Stimulated activated naive CD8-positive, alpha-beta T cell treated with anti-CD3 and anti-CD28 coated beads, Interleukin-15, Interleukin-2, amounts not matched to agents 100 ng/mL and 50 ng/mL, for 24 hours (primary cell): Measurements from ENCODE around the gene MEIOB.
"Not testable (repeated sequence)": the region's sequence is repeated elsewhere in the genome, so short reads cannot be mapped to it uniquely, and the experiment has no call there.

Experiments
- H3K27ac Mint-ChIP-seq: one replicate; pipeline ENCODE4 v1.8.0; 2021; ENCODE audit warnings: mild to moderate bottlenecking, mixed read lengths
- H3K27me3 Mint-ChIP-seq: one replicate; pipeline ENCODE4 v1.8.0; 2021; ENCODE audit warnings: mixed read lengths
- H3K36me3 Mint-ChIP-seq: one replicate; pipeline ENCODE4 v1.8.0; 2021; ENCODE audit warnings: low read depth, mixed read lengths
- H3K4me1 Mint-ChIP-seq: one replicate; pipeline ENCODE4 v1.8.0; 2021; ENCODE audit warnings: low read depth, mixed read lengths
- H3K4me3 Mint-ChIP-seq: one replicate; pipeline ENCODE4 v1.8.0; 2021; ENCODE audit warnings: mild to moderate bottlenecking, mixed read lengths
- H3K9me3 Mint-ChIP-seq: one replicate; pipeline ENCODE4 v1.8.0; 2021; ENCODE audit warnings: mixed read lengths

Gene MEIOB

GRCh38 chr16:1897692-1898091, 25.7 kb upstream of the MEIOB start:
- not testable (repeated sequence) for H3K9me3 Mint-ChIP-seq, H3K4me3 Mint-ChIP-seq, H3K27ac Mint-ChIP-seq, H3K4me1 Mint-ChIP-seq, H3K36me3 Mint-ChIP-seq
- H3K27me3 Mint-ChIP-seq, result peaks cover 12% of the 10 kb centered on the region

DNA sequence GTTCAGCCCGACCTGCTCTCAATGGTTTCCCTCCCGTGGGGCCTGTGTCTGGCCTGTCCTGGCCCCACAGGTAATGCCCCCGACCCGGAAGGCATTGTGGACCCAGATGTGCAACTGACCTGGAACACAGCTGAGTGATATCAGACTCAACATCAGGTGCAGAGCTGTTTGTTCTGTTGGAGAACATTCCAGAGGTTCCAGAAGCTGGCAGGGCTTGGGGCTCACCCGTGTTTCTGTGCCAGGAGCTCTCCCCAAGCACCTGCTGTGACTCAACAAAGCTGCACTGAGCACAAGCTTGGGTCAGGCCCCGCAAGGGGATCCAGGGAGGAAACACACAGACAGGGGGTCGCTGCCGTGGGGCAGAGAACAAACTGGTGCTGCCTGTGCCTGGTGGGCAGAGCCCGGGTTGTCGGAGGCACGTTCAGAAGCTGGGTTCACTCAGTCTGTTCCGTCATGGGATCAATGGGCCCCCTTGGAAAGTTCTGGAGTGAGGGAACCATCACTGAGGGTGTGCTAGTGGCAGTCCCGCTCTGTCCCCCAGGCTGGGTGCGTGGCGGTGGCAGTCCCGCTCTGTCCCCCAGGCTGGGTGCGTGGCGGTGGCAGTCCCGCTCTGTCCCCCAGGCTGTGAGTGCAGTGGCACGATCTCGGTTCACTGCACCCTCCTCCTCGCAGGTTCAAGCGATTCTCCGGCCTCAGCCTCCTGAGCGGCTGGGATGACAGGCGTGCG, 24.1 kb upstream of the MEIOB start:
- peaks cover 12% of the 10 kb centered on the region for H3K27me3 Mint-ChIP-seq
- no peak overlapping the region for H3K4me3 Mint-ChIP-seq
- no peak overlapping the region for H3K27ac Mint-ChIP-seq
- H3K36me3 Mint-ChIP-seq, result no peaks in the 10 kb centered on the region
- no peaks in the 10 kb centered on the region for H3K4me1 Mint-ChIP-seq
- no peaks in the 10 kb centered on the region for H3K9me3 Mint-ChIP-seq

DNA sequence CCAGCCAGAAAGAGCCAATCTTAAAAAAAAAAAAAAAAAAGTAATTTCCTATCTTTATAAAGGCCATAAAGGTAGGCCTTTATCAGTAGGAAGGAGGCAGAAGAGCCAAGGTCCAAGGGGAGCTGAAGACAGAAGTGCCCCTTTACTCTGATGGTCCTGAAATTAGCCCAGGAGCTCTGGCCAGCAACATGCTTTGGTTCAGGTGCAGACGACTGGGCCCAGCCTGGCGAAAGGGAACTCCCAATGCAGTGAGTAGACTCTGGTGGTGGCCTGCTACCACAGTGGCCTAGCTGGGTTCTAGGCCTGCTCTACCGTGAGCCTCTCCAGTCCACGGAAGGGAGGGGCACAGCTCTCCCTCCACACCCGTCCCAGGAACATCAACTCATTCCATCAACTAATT, 23.1 kb upstream of the MEIOB start:
- Mint-ChIP-seq H3K9me3 (no peaks in the 10 kb centered on the region), H3K27ac (no peak overlapping the region), H3K4me3 (no peak overlapping the region), H3K27me3 (peaks cover 20% of the 10 kb centered on the region), H3K4me1 (no peaks in the 10 kb centered on the region), H3K36me3 (no peaks in the 10 kb centered on the region)

DNA sequence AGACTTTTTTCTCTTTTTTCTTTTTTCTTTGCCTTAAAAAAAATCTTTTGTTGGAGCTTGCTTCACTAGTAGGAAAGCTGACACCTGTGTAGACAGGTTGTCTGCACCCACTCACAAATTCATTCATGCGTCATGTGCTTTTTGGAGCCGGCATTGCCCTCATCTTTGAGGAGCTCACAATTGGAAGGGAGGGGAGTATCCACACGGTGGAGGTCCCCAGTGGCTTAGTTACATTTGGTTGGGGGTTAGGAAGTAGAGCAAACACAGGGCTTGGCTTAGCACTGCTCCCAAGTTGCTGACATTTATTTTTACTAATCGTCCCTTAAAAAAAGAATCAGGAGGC, 18.7 kb upstream of the MEIOB start:
- Mint-ChIP-seq H3K9me3 (no peaks in the 10 kb centered on the region), H3K4me3 (no peak overlapping the region), H3K27me3 (peaks cover 20% of the 10 kb centered on the region), H3K4me1 (no peaks in the 10 kb centered on the region), H3K36me3 (no peaks in the 10 kb centered on the region), H3K27ac (no peak overlapping the region)

DNA sequence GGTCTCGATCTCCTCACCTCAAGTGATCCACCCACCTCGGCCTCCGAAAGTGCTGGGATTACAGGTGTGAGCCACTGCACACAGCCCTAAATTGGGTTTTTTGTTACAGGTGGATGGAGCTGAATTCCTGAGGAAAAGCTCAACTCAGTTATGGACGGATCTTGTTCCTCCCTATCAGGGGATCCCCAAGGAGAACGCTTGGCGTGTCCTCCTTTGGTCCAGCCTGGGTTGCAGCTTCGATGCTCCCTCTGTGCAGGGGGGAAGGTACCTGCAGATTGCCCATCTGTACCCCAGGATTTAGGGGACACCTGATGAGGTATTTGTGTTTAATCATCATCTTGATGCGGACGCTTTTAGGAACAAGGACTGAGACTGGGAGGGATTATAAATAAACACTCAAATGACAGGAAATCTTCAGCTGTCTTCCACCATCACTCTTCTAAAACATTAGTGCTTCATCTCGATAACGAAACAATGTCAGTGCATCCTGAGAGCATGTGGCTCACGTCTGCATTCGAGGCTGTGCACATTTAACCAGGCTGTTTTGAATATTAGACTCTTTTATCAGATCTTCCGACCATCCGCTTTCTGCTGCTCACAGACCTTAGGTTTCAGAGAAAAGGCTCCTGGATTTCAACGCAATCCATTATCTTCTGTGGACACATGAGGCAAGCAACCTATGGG, 18.2 kb upstream of the MEIOB start:
- Mint-ChIP-seq H3K4me3 (no peak overlapping the region), H3K27ac (no peak overlapping the region)

DNA sequence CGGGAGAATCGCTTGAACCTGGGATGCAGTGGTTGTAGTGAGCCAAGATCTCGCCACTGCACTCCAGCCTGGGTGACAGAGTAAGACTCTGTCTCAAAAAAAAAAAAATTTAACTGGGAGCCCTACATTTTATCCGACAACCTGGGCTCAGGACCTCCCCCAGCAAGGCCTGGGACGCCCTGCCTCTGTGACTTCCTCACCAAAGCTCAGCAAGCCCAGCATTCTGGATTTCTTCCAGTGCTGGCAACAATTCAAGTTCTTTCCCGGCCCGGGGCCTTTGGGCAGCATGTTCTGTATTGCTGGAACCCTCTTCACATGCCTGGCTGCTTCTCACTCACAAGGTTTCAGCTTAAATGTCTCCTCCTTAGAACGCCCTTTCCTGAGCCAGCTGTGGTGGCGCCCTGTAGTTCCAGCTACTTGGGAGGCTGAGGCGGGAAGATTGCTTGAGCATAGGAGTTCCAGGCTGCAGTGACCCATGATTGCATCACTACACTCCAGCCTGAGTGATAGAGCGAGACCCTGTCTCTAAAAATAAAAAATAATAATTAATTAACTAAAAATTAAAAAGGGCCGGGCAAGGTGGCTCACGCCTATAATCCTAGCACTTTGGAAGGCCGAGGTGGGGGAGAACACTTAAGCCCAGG, 15.9 kb upstream of the MEIOB start:
- Mint-ChIP-seq H3K36me3 (no peaks in the 10 kb centered on the region), H3K4me3 (no peak overlapping the region), H3K27me3 (peaks cover 22% of the 10 kb centered on the region), H3K27ac (no peak overlapping the region), H3K4me1 (no peaks in the 10 kb centered on the region), H3K9me3 (no peaks in the 10 kb centered on the region)

More for the DNA sequence above, 18.2 kb upstream of the MEIOB start:
- Mint-ChIP-seq H3K9me3 (no peaks in the 10 kb centered on the region), H3K27me3 (peaks cover 21% of the 10 kb centered on the region), H3K36me3 (no peaks in the 10 kb centered on the region), H3K4me1 (no peaks in the 10 kb centered on the region)

- Mint-ChIP-seq H3K4me1 (no peaks in the 10 kb centered on the region), H3K36me3 (no peaks in the 10 kb centered on the region), H3K27me3 (peaks cover 13% of the 10 kb centered on the region), H3K27ac (no peak overlapping the region), H3K4me3 (no peak overlapping the region), H3K9me3 (no peaks in the 10 kb centered on the region)
Observed at GRCh38 chr16:1884889-1885288, 12.9 kb upstream of the MEIOB start.

- Mint-ChIP-seq H3K27me3 (peaks cover 19% of the 10 kb centered on the region), H3K4me1 (no peaks in the 10 kb centered on the region), H3K9me3 (no peaks in the 10 kb centered on the region), H3K36me3 (no peaks in the 10 kb centered on the region), H3K27ac (no peak overlapping the region), H3K4me3 (no peak overlapping the region)
Observed at GRCh38 chr16:1884155-1884760, 12.3 kb upstream of the MEIOB start.

GRCh38 chr16:1881172-1881571, 9.2 kb upstream of the MEIOB start:
- H3K4me1 Mint-ChIP-seq, H3K36me3 Mint-ChIP-seq, H3K9me3 Mint-ChIP-seq, H3K27ac Mint-ChIP-seq, H3K4me3 Mint-ChIP-seq: not testable (repeated sequence)
- peaks cover 30% of the 10 kb centered on the region for H3K27me3 Mint-ChIP-seq

GRCh38 chr16:1879477-1879876, 7.5 kb upstream of the MEIOB start:
- Mint-ChIP-seq H3K4me3 (no peak overlapping the region), H3K27me3 (peaks cover 29% of the 10 kb centered on the region), H3K9me3 (no peaks in the 10 kb centered on the region), H3K4me1 (no peaks in the 10 kb centered on the region), H3K27ac (no peak overlapping the region), H3K36me3 (no peaks in the 10 kb centered on the region)

DNA sequence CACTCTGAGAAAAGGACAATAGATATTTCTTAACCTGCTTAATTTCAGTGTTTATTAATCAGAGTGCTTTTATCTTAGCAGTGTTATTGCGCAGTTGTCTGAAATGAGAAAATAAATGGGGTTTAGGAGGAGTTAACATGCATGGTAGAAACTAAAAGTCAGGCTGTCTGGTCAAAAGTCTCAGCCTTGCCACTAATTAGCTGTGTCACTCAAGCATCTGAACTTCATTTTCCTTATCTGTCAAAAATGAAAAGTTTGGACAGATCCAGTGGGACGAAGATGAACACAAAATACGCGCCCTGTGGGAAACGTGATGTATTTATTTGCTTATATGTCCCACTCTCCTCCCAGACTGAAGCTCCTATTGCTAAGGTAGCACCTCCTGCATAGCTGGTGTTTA, 6.3 kb upstream of the MEIOB start:
- no peaks in the 10 kb centered on the region for H3K9me3 Mint-ChIP-seq
- H3K4me1 Mint-ChIP-seq, result no peaks in the 10 kb centered on the region
- no peak overlapping the region for H3K4me3 Mint-ChIP-seq
- H3K27ac Mint-ChIP-seq, result no peak overlapping the region
- no peaks in the 10 kb centered on the region for H3K36me3 Mint-ChIP-seq
- peaks cover 25% of the 10 kb centered on the region for H3K27me3 Mint-ChIP-seq

DNA sequence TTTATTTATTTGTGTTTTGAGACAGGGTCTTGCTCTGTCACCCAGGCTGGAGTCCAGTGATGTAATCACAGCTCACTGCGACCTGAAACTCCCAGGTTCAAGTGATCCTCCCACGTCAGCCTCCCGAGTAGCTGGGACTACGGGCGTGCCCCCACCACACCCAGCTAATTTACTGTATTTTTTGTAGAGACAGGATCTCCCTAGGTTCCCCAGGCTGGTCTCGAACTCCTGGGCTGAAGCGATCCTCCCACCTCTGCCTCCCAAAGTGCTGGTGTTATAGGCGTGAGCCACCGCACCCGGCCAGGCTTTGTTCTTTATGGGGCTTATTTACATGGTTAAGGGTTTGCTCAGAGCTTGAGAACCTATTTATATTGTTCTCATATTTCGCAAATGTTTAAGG, 5.8 kb upstream of the MEIOB start:
- Mint-ChIP-seq H3K4me1 (no peaks in the 10 kb centered on the region), H3K9me3 (no peaks in the 10 kb centered on the region), H3K27ac (no peak overlapping the region), H3K36me3 (no peaks in the 10 kb centered on the region), H3K4me3 (no peak overlapping the region), H3K27me3 (peaks cover 25% of the 10 kb centered on the region)

DNA sequence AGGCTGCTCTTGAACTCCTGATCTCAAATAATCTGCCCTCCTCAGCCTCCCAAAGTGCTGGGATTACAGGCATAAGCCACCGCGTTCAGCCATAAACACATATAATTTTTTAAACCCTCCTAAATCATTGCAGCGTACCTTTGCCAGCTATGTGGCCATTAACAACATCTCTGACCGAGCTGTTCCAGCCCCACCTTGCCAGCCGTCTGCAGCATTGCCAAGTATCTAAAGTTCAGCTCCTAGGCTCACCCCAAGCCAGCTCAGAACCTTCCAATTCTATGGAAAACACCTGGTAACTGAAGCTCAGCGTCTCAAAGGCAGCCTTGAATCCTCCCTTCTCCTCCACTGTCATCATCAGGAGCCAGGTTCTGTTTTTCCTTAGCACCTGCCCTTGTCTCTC, 5.1 kb upstream of the MEIOB start:
- H3K27me3 Mint-ChIP-seq, result peaks cover 31% of the 10 kb centered on the region
- H3K9me3 Mint-ChIP-seq, result no peaks in the 10 kb centered on the region
- H3K4me1 Mint-ChIP-seq, result peaks cover 3% of the 10 kb centered on the region
- H3K27ac Mint-ChIP-seq, result no peak overlapping the region
- no peak overlapping the region for H3K4me3 Mint-ChIP-seq
- H3K36me3 Mint-ChIP-seq, result no peaks in the 10 kb centered on the region

DNA sequence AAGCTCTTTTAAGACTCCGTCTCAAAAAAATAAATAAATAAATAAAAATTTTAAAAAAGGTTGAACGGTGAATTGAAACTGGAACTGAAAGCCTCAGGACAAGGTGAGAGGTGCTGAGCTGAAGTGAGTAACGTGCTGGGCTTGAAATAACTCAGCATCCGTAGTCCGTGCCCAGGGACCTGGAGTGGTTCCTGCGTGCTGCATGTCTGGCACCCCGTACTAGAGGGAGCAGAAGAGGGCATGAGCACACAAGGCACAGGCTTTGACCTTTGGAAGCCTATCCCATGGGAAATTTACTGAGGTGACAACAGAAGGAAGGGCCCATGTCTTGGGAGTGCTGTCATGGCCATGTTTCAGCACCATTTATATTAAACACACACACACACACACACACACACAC, 4.5 kb upstream of the MEIOB start:
- Mint-ChIP-seq H3K36me3 (no peaks in the 10 kb centered on the region), H3K27me3 (peaks cover 32% of the 10 kb centered on the region), H3K9me3 (no peaks in the 10 kb centered on the region), H3K4me3 (no peak overlapping the region), H3K4me1 (peaks cover 4% of the 10 kb centered on the region), H3K27ac (no peak overlapping the region)

DNA sequence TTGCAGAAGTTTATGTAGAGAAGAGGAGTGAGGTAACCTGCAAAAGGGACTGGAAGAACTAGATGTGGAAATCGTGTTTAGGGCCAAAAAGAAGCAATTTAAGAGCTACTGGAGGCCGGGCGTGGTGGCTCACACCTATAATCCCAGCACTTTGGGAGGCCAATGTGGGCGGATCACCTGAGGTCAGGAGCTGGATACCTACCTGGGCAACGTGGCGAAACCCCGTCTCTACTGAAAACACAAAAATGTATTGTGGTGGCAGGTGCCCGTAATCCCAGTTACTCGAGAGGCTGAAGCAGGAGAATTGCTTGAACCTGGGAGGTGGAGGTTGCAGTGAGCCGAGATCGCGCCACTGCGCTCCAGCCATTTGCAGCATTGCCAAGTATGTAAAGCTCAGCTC, 4.1 kb upstream of the MEIOB start:
- not testable (repeated sequence) for H3K4me1 Mint-ChIP-seq, H3K36me3 Mint-ChIP-seq, H3K27ac Mint-ChIP-seq, H3K4me3 Mint-ChIP-seq, H3K9me3 Mint-ChIP-seq
- peaks cover 32% of the 10 kb centered on the region for H3K27me3 Mint-ChIP-seq
